22Rv1 (cell line): ENCODE results near the gene TUBA3E.
"Not testable (repeated sequence)": the region's sequence is repeated elsewhere in the genome, so short reads cannot be mapped to it uniquely, and the experiment has no call there.

Experiments
- ZFX ChIP-seq: fragments of 450-650 bp; IDR thresholded peaks from 2 replicates; pipeline ENCODE4 v1.6.1; 2017; ENCODE audit warnings: antibody characterized with exemption, borderline replicate concordance
- TF ChIP-seq, protein P1 (sequence below): fragments of 450-650 bp; IDR thresholded peaks from 2 replicates; pipeline ENCODE4 v1.5.1; 2017; ENCODE audit warnings: mild to moderate bottlenecking

DNA sequence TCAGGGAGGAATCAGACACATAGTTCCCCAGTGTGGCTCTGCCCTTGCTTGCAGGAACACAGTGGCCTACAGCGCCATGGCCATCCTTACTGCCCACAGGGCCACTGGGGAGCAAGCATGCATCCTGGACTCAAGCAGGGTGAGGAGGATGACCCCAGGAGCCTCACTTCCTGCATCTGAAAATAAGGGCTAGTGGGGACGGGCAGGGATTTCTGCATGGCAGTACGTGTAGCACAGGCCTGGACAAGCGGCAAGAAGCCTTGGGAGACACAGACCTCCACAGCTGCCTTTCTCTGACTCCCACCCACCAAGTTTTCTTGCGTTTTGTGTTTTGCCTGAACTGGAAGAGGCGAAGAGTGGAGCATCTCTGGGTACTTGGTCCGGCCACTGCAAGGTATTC is 35.8 kb downstream of the TUBA3E start:
- TF ChIP-seq, protein P1, sequence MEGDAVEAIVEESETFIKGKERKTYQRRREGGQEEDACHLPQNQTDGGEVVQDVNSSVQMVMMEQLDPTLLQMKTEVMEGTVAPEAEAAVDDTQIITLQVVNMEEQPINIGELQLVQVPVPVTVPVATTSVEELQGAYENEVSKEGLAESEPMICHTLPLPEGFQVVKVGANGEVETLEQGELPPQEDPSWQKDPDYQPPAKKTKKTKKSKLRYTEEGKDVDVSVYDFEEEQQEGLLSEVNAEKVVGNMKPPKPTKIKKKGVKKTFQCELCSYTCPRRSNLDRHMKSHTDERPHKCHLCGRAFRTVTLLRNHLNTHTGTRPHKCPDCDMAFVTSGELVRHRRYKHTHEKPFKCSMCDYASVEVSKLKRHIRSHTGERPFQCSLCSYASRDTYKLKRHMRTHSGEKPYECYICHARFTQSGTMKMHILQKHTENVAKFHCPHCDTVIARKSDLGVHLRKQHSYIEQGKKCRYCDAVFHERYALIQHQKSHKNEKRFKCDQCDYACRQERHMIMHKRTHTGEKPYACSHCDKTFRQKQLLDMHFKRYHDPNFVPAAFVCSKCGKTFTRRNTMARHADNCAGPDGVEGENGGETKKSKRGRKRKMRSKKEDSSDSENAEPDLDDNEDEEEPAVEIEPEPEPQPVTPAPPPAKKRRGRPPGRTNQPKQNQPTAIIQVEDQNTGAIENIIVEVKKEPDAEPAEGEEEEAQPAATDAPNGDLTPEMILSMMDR = not testable (repeated sequence)
- not testable (repeated sequence) for TF ChIP-seq ZFX
